ENCODE data around the gene FBXW11. TPM values are rescaled to one million over a fixed set of nuclear protein-coding genes. Genes with fewer than 3 reads are reported as not detected.

The FBXW11 gene
- total and polyA plus RNA-seq, 2 of the 8 experiments (the other 6 are each of a cell fraction or from before 2014, with no cell fraction given): 45.0 to 75.6 TPM

- no peak for TF ChIP-seq RXRA (IDR thresholded peaks at IDR 0.05; ENCODE audit: insufficient read depth, low read depth, low read length)
These were observed 175.8 kb downstream of the FBXW11 start (continued) for GRCh38 chr5:171830686-171831085.

Data from H1 (cell line).